ENCODE measurements around the gene CLEC1A. TPM values are rescaled to one million over a fixed set of nuclear protein-coding genes. Genes with fewer than 3 reads are reported as not detected.

Gene CLEC1A
- polyA plus RNA-seq, 1 of the 3 experiments (the other 2 are of a cell fraction), result not detected

GRCh38 chr12:10084733-10085132, 14.1 kb downstream of the CLEC1A start:
- Histone ChIP-seq H3K27ac (ENCODE audit: low read depth in 2 of 2, low read length in 1 of 2) (no peak overlapping the region), H3F3A (replicated peaks; ENCODE audit: insufficient read depth) (no peaks in the 10 kb centered on the region), H3K4me2 (no peak overlapping the region), H2AFZ (ENCODE audit: low read depth) (no peak overlapping the region), H3K9me3 (no peaks in the 10 kb centered on the region), H3K4me3 (ENCODE audit: low read depth in 2 of 2, low read length in 1 of 2) (no peak overlapping the region), H3K79me2 (ENCODE audit: insufficient read depth) (no peaks in the 10 kb centered on the region), H3K4me1 (ENCODE audit: control insufficient read depth in 1 of 2, insufficient read depth in 2 of 2, low read depth in 1 of 2, low read length in 1 of 2) (no peaks in the 10 kb centered on the region), H3K36me3 (replicated peaks in 1 of 2; ENCODE audit: control insufficient read depth in 1 of 2, insufficient read depth in 2 of 2, low read length in 1 of 2) (no peaks in the 10 kb centered on the region), H4K20me1 (ENCODE audit: insufficient read depth) (no peaks in the 10 kb centered on the region), H3K9me2 (no peaks in the 10 kb centered on the region), H3K27me3 (ENCODE audit: insufficient read depth) (no peaks in the 10 kb centered on the region), H3K9ac (no peak overlapping the region)
- POLR2A ChIA-PET, result no interaction called here
- no peak for TF ChIP-seq IRF3 (IDR thresholded peaks at IDR 0.05; ENCODE audit: low read depth, low read length)
- no peak for TF ChIP-seq NRF1 (IDR thresholded peaks at IDR 0.05; ENCODE audit: low read depth, low read length)
- no peak for TF ChIP-seq CHD2 (IDR thresholded peaks at IDR 0.05; ENCODE audit: low read length, partially characterized antibody)
- no peak for TF ChIP-seq EP300 (IDR thresholded peaks at IDR 0.05; ENCODE audit: borderline replicate concordance in 1 of 2, low read depth in 1 of 2, low read length in 1 of 2)
- no peak for TF ChIP-seq FOXJ3 (CRISPR knock-in tag; IDR thresholded peaks at IDR 0.05)
- no peak for TF ChIP-seq USF1 (IDR thresholded peaks at IDR 0.05; ENCODE audit: borderline replicate concordance, low read depth)
- no peak for TF ChIP-seq POLR2AphosphoS5 (IDR thresholded peaks at IDR 0.05; ENCODE audit: low read depth, low read length)
- TF ChIP-seq MEF2A (IDR thresholded peaks at IDR 0.05; ENCODE audit: borderline replicate concordance, low read depth), result no peak
- no peak for TF ChIP-seq REST (IDR thresholded peaks at IDR 0.05; ENCODE audit: low read depth, low read length)
- TF ChIP-seq ZBTB33 (IDR thresholded peaks at IDR 0.05; ENCODE audit: borderline replicate concordance, low read depth), result no peak
- no peak for TF ChIP-seq SMC3 (IDR thresholded peaks at IDR 0.05; ENCODE audit: low read depth, low read length)
- no peak for TF ChIP-seq JUND (IDR thresholded peaks at IDR 0.05)
- no peak for TF ChIP-seq PBX3 (IDR thresholded peaks at IDR 0.05)
- no peak for TF ChIP-seq RAD21 (IDR thresholded peaks at IDR 0.05; ENCODE audit: low read length)
- no peak for TF ChIP-seq RXRA (IDR thresholded peaks at IDR 0.05; ENCODE audit: borderline replicate concordance, low read depth)
- no peak for TF ChIP-seq YY1 (IDR thresholded peaks at IDR 0.05; ENCODE audit: low read depth)
- TF ChIP-seq GATA2 (CRISPR knock-in tag; IDR thresholded peaks at IDR 0.05), result no peak
- CTCF ChIA-PET, result no interaction called here
- no peak for DNase-seq
- 22% methylated on average over 6 of the region's 6 CpGs for WGBS (ENCODE audit: low lambda C conversion rate)
